MM.1S (cell line): Measurements from ENCODE around the gene PLCG2.

Experiments used
- DNase-seq: peaks from one replicate; pipeline ENCODE4 v3.0.0-alpha.2; 2015
- H2AFZ ChIP-seq: fragments of 300-600 bp; sonication (generic); 2 replicates; pipeline ENCODE4 v1.6.0; 2016; ENCODE audit warnings: antibody characterized with exemption, low read length
- H3F3A ChIP-seq: fragments of 300-600 bp; sonication (generic); 2 replicates; pipeline ENCODE4 v1.6.1; 2016; ENCODE audit warnings: mild to moderate bottlenecking, antibody characterized with exemption, low read length, moderate library complexity, mixed read lengths; ENCODE audit not compliant: insufficient read depth
- H3K27ac ChIP-seq: fragments of 300-600 bp; sonication (generic); 2 replicates; pipeline ENCODE4 v1.5.1; 2016; ENCODE audit warnings: mild to moderate bottlenecking, low read length
- H3K27me3 ChIP-seq: fragments of 300-600 bp; sonication (generic); replicated peaks from 2 replicates; pipeline ENCODE4 v1.6.0; 2016; ENCODE audit warnings: low read length; ENCODE audit not compliant: insufficient read depth
- H3K36me3 ChIP-seq: fragments of 300-600 bp; sonication (generic); replicated peaks from 2 replicates; pipeline ENCODE4 v1.6.1; 2016; ENCODE audit warnings: mild to moderate bottlenecking, low read length, mixed read lengths; ENCODE audit not compliant: insufficient read depth
- H3K4me1 ChIP-seq: fragments of 300-600 bp; sonication (generic); 2 replicates; pipeline ENCODE4 v1.6.1; 2016; ENCODE audit warnings: low read length, mixed read lengths
- H3K4me2 ChIP-seq: fragments of 300-600 bp; sonication (generic); 2 replicates; pipeline ENCODE4 v1.6.0; 2016; ENCODE audit warnings: low read depth, low read length
- H3K4me3 ChIP-seq: fragments of 300-600 bp; sonication (generic); 2 replicates; pipeline ENCODE4 v1.5.1; 2016; ENCODE audit warnings: low read length, mixed read lengths
- H3K79me2 ChIP-seq: fragments of 300-600 bp; sonication (generic); 2 replicates; pipeline ENCODE4 v1.6.1; 2016; ENCODE audit warnings: mixed run types, low read length, mixed read lengths
- H3K9ac ChIP-seq: fragments of 300-600 bp; sonication (generic); 2 replicates; pipeline ENCODE4 v1.6.1; 2016; ENCODE audit warnings: low read length, mixed read lengths
- H3K9me2 ChIP-seq: fragments of 300-600 bp; sonication (generic); replicated peaks from 2 replicates; pipeline ENCODE4 v1.6.1; 2016; ENCODE audit warnings: mild to moderate bottlenecking, low read length, mixed read lengths; ENCODE audit not compliant: insufficient read depth
- H3K9me3 ChIP-seq: fragments of 300-600 bp; sonication (generic); replicated peaks from 2 replicates; pipeline ENCODE4 v1.6.1; 2016; ENCODE audit warnings: mild to moderate bottlenecking, low read length, mixed read lengths; ENCODE audit not compliant: insufficient read depth
- H4K20me1 ChIP-seq: fragments of 300-600 bp; sonication (generic); 2 replicates; pipeline ENCODE4 v1.6.1; 2016; ENCODE audit warnings: mild to moderate bottlenecking, low read length, moderate library complexity, mixed read lengths; ENCODE audit not compliant: insufficient read depth
- EZH2 ChIP-seq: fragments of 300-600 bp; sonication (generic); optimal IDR thresholded peaks from 2 replicates; pipeline ENCODE3; 2017; ENCODE audit warnings: low read depth, mild to moderate bottlenecking, antibody characterized with exemption, low read length, mixed read lengths
- EZH2phosphoT487 ChIP-seq: fragments of 300-600 bp; sonication (generic); IDR thresholded peaks from 2 replicates; pipeline ENCODE4 v1.6.1; 2018; ENCODE audit warnings: antibody characterized with exemption, low read length
- TF ChIP-seq, protein P1 (sequence below): fragments of 300-600 bp; sonication (generic); IDR thresholded peaks from 2 replicates; pipeline ENCODE4 v1.5.1; 2016; ENCODE audit warnings: antibody characterized with exemption, low read length, mixed read lengths

PLCG2 gene

DNA sequence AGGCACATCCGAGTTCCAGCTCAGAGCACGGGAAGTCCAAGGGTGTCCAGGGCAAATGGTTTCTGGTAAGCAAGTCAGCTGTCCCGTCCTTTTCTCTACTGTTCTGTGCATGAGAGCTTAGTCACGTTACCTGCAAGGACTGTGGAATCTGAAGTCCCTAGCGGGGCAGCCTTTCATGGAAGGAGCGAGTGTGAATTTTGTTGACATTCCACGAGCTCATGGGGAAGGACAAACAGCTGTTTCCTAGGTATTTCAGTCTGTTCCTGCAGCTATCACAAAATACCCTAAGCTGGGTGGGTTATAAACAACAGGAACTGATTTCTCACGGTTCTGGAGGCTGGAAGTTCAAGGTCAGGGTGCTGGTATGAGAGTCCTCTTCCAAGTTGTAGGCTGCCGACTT is 122.9 kb downstream of the PLCG2 start:
- Histone ChIP-seq H3K36me3 (no peaks in the 10 kb centered on the region), H3K27ac (no peak overlapping the region)
- TF ChIP-seq, protein P1, sequence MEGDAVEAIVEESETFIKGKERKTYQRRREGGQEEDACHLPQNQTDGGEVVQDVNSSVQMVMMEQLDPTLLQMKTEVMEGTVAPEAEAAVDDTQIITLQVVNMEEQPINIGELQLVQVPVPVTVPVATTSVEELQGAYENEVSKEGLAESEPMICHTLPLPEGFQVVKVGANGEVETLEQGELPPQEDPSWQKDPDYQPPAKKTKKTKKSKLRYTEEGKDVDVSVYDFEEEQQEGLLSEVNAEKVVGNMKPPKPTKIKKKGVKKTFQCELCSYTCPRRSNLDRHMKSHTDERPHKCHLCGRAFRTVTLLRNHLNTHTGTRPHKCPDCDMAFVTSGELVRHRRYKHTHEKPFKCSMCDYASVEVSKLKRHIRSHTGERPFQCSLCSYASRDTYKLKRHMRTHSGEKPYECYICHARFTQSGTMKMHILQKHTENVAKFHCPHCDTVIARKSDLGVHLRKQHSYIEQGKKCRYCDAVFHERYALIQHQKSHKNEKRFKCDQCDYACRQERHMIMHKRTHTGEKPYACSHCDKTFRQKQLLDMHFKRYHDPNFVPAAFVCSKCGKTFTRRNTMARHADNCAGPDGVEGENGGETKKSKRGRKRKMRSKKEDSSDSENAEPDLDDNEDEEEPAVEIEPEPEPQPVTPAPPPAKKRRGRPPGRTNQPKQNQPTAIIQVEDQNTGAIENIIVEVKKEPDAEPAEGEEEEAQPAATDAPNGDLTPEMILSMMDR, result no peak
- TF ChIP-seq EZH2 (no peak), EZH2phosphoT487 (no peak)

DNA sequence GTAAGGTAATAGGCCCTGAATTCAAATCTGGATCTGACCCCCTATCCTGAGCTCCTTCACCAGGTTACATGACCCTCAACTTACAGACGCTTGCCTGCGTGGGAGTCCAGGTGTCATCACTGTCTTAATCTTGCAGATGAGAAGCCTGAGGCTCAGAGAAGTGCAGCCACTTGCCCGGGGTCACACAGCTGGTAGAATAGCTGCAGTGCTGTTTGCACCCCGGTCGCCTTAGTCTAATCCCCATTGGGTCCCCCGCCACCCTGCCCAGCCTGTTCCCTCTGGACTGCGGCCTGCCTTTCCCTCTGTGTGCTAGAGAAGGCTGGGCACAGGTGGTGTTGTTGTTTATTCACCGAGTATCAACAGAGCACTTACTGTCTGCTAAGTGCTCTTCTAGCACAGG is 125.2 kb downstream of the PLCG2 start:
- H3K9me3 ChIP-seq, result no peaks in the 10 kb centered on the region
- no peaks in the 10 kb centered on the region for H4K20me1 ChIP-seq
- H3K27ac ChIP-seq, result no peak overlapping the region
- H3K36me3 ChIP-seq, result no peaks in the 10 kb centered on the region
- H2AFZ ChIP-seq, result no peak overlapping the region
- H3K4me2 ChIP-seq, result no peak overlapping the region
- TF ChIP-seq EZH2, result no peak
- H3K4me3 ChIP-seq, result no peak overlapping the region
- H3F3A ChIP-seq, result no peaks in the 10 kb centered on the region
- H3K79me2 ChIP-seq, result no peaks in the 10 kb centered on the region
- no peaks in the 10 kb centered on the region for H3K9me2 ChIP-seq
- no peak for DNase-seq
- H3K9ac ChIP-seq, result no peak overlapping the region
- H3K27me3 ChIP-seq, result no peaks in the 10 kb centered on the region
- H3K4me1 ChIP-seq, result no peaks in the 10 kb centered on the region

More for the DNA sequence above, 122.9 kb downstream of the PLCG2 start:
- Histone ChIP-seq H3K9ac (no peak overlapping the region), H3K9me3 (no peaks in the 10 kb centered on the region), H3K4me2 (no peak overlapping the region), H4K20me1 (no peaks in the 10 kb centered on the region), H3K4me3 (no peak overlapping the region), H3K79me2 (no peaks in the 10 kb centered on the region), H3F3A (no peaks in the 10 kb centered on the region), H3K27me3 (no peaks in the 10 kb centered on the region), H3K9me2 (no peaks in the 10 kb centered on the region), H2AFZ (no peak overlapping the region), H3K4me1 (no peaks in the 10 kb centered on the region)
- DNase-seq, result no peak

DNA sequence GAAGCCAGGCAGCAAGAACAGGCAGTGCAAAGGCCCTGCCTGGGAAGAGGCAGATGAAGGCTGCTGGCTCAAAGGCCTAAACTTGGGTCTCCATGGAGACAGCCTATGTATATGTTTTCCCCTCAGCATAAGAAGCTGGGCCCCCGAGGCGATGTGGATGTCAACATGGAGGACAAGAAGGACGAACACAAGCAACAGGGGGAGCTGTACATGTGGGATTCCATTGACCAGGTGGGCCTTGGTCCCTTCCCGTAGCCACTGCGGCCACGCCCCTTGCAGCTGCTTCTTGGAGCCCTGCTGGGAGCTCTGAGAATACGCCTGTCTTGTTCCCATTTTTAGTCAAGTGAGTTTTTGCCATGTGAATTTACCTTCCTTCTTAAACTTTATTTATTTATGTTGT is 126.2 kb downstream of the PLCG2 start:
- H3K36me3 ChIP-seq, result no peaks in the 10 kb centered on the region
- no peaks in the 10 kb centered on the region for H3K79me2 ChIP-seq
- H2AFZ ChIP-seq, result no peak overlapping the region
- no peaks in the 10 kb centered on the region for H4K20me1 ChIP-seq
- DNase-seq, result no peak
- no peaks in the 10 kb centered on the region for H3K4me1 ChIP-seq
- no peak overlapping the region for H3K27ac ChIP-seq
- no peak overlapping the region for H3K4me3 ChIP-seq
- H3K27me3 ChIP-seq, result no peaks in the 10 kb centered on the region
- no peaks in the 10 kb centered on the region for H3K9me2 ChIP-seq
- no peak for TF ChIP-seq EZH2
- TF ChIP-seq, protein P1, result no peak
- no peak for TF ChIP-seq EZH2phosphoT487
- no peaks in the 10 kb centered on the region for H3K9me3 ChIP-seq
- no peak overlapping the region for H3K9ac ChIP-seq
- H3K4me2 ChIP-seq, result no peak overlapping the region
- H3F3A ChIP-seq, result no peaks in the 10 kb centered on the region

DNA sequence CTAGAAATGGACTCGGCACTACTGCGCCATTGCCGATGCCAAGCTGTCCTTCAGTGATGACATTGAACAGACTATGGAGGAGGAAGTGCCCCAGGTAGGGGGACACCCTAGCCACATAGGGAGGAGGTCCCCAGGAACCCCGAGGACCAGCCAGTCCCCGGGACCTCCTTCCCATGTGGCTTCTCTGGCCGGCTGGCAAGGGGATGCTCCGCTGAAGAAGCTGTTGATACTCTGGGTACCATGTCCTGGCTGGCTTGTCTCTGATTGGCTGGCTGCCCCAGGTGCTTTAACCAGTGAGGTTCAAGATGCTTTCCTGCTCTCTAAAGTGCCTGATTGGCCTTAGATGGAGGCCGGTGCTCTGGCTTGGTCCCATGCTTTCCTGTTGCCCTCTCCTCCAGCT is 128.6 kb downstream of the PLCG2 start:
- no peaks in the 10 kb centered on the region for H3K36me3 ChIP-seq
- no peak for DNase-seq
- H3K9me3 ChIP-seq, result no peaks in the 10 kb centered on the region
- H2AFZ ChIP-seq, result no peak overlapping the region
- H3K9me2 ChIP-seq, result no peaks in the 10 kb centered on the region
- H3F3A ChIP-seq, result no peaks in the 10 kb centered on the region
- H4K20me1 ChIP-seq, result no peaks in the 10 kb centered on the region
- no peaks in the 10 kb centered on the region for H3K79me2 ChIP-seq
- H3K4me3 ChIP-seq, result no peak overlapping the region
- H3K9ac ChIP-seq, result no peak overlapping the region
- TF ChIP-seq EZH2phosphoT487 (no peak), EZH2 (no peak)
- TF ChIP-seq, protein P1, result no peak
- no peak overlapping the region for H3K27ac ChIP-seq
- no peaks in the 10 kb centered on the region for H3K27me3 ChIP-seq
- no peaks in the 10 kb centered on the region for H3K4me1 ChIP-seq
- H3K4me2 ChIP-seq, result no peak overlapping the region
